GM21723 (cell line): ENCODE data around the gene TSPO.

Experiments
- ATAC-seq: cut with Tn5 transposase; IDR thresholded peaks from one replicate; pipeline ENCODE4 v1.9.1; 2021; ENCODE audit warnings: mild to moderate bottlenecking, moderate library complexity; ENCODE audit not compliant: unreplicated experiment

The TSPO gene

GRCh38 chr22:43199541-43199940 is 48.2 kb downstream of the TSPO start:
- no peak for ATAC-seq

- ATAC-seq = no peak
Measured at GRCh38 chr22:43200031-43200430, 48.7 kb downstream of the TSPO start.

GRCh38 chr22:43200555-43200954 is 49.2 kb downstream of the TSPO start:
- ATAC-seq = no peak

GRCh38 chr22:43201486-43202219 is 50.3 kb downstream of the TSPO start:
- no peak for ATAC-seq

- no peak for ATAC-seq
Measured at GRCh38 chr22:43202326-43202725, 51.0 kb downstream of the TSPO start.

- no peak for ATAC-seq
Measured at GRCh38 chr22:43202756-43203410, 51.5 kb downstream of the TSPO start.

GRCh38 chr22:43203471-43203981 is 52.2 kb downstream of the TSPO start:
- no peak for ATAC-seq

- ATAC-seq = no peak
Measured at GRCh38 chr22:43205261-43205691, 53.9 kb downstream of the TSPO start.

- ATAC-seq = no peak
Measured at GRCh38 chr22:43205748-43206508, 54.6 kb downstream of the TSPO start.

GRCh38 chr22:43206509-43207161 is 55.3 kb downstream of the TSPO start:
- no peak for ATAC-seq

GRCh38 chr22:43207386-43207785 is 56.0 kb downstream of the TSPO start:
- ATAC-seq = no peak

- ATAC-seq = no peak
Measured at GRCh38 chr22:43207849-43208702, 56.7 kb downstream of the TSPO start.

- no peak for ATAC-seq
Measured at GRCh38 chr22:43208703-43209522, 57.6 kb downstream of the TSPO start.

GRCh38 chr22:43209523-43209890 is 58.1 kb downstream of the TSPO start:
- ATAC-seq = no peak

- no peak for ATAC-seq
Measured at GRCh38 chr22:43209971-43210370, 58.6 kb downstream of the TSPO start.

GRCh38 chr22:43210631-43211515 is 59.5 kb downstream of the TSPO start:
- ATAC-seq = no peak

- ATAC-seq = no peak
Measured at GRCh38 chr22:43211941-43212433, 60.6 kb downstream of the TSPO start.

- ATAC-seq = no peak
Measured at GRCh38 chr22:43212434-43212952, 61.1 kb downstream of the TSPO start.
